ENCODE results near the gene THRB.

DNA sequence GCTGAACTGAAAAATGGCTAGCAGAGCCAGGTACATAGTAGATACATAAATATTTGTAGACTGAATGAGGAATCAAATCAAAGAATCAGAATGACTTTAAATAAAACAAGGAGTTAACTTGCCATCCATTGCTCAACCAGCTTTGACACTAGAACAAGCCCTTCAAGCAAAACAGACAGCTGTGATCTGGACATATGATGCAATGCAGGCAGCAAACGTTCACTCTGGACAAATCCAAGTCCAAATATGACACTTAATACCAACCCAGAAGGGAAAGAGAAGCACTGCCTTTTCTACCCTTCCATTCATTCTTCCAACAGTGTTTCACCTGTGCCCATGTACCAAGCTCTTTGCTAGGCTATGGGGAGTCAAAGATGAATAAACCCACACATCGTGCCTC lies 4.5 kb downstream of the THRB start:
- TF ChIP-seq, protein P1, sequence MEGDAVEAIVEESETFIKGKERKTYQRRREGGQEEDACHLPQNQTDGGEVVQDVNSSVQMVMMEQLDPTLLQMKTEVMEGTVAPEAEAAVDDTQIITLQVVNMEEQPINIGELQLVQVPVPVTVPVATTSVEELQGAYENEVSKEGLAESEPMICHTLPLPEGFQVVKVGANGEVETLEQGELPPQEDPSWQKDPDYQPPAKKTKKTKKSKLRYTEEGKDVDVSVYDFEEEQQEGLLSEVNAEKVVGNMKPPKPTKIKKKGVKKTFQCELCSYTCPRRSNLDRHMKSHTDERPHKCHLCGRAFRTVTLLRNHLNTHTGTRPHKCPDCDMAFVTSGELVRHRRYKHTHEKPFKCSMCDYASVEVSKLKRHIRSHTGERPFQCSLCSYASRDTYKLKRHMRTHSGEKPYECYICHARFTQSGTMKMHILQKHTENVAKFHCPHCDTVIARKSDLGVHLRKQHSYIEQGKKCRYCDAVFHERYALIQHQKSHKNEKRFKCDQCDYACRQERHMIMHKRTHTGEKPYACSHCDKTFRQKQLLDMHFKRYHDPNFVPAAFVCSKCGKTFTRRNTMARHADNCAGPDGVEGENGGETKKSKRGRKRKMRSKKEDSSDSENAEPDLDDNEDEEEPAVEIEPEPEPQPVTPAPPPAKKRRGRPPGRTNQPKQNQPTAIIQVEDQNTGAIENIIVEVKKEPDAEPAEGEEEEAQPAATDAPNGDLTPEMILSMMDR (IDR thresholded peaks at IDR 0.05; ENCODE audit: low read length) = no peak
- no peak for TF ChIP-seq EZH2 (IDR thresholded peaks at IDR 0.05; ENCODE audit: borderline replicate concordance, low read length)
